ENCODE data around the gene ZNF195.
"Not testable (repeated sequence)": the region's sequence is repeated elsewhere in the genome, so short reads cannot be mapped to it uniquely, and the experiment has no call there.

GRCh38 chr11:3408722-3409121 is 29.8 kb upstream of the ZNF195 start:
- peak; percentile 69 to 75 for TF ChIP-seq CTCF (conservative IDR thresholded peaks at IDR 0.05 in 1 of 2, IDR thresholded peaks at IDR 0.05 in 1 of 2; ENCODE audit: low read depth in 1 of 2, low read length in 2 of 2)
- not testable (repeated sequence) for TF ChIP-seq EZH2 (IDR thresholded peaks at IDR 0.05; ENCODE audit: low read length, missing control alignments)

All from fibroblast of lung (primary cell).